Thoracic aorta (tissue), 2 donors: Measurements from ENCODE around the gene RASL10A. TPM values are rescaled to one million over a fixed set of nuclear protein-coding genes. Genes with fewer than 3 reads are reported as not detected.

Experiments
- ATAC-seq: fragments of 150-250 bp; one replicate; pipeline ENCODE4 v1.8.0; 2017; ENCODE audit warnings: low read depth; ENCODE audit not compliant: insufficient number of reproducible peaks, low FRiP score
- DNase-seq: peaks from one replicate; pipeline ENCODE4 v3.0.0-alpha.2; 2020; ENCODE audit warnings: low spot score
- H3K27ac ChIP-seq, 2 donors: fragments of 200-600 bp; sonication (generic); 1 replicate in 1 of 2; 2 replicates in 1 of 2; pipeline ENCODE4 v1.5.1; 2016; ENCODE audit warnings: mild to moderate bottlenecking in 2 of 2, moderate library complexity in 2 of 2
- H3K27me3 ChIP-seq: fragments of 200-600 bp; sonication (generic); replicated peaks from 2 replicates; pipeline ENCODE4 v1.6.0; 2016; ENCODE audit warnings: mild to moderate bottlenecking; ENCODE audit not compliant: insufficient read depth
- H3K36me3 ChIP-seq: fragments of 200-600 bp; sonication (generic); one replicate; pipeline ENCODE4 v1.5.1; 2016
- H3K4me1 ChIP-seq, 2 donors: fragments of 200-600 bp; sonication (generic); 1 replicate in 1 of 2; 2 replicates in 1 of 2; pipeline versions ENCODE4 v1.5.1 to v1.6.0; 2016; ENCODE audit warnings: low read depth in 2 of 2, mild to moderate bottlenecking in 1 of 2; ENCODE audit not compliant: control insufficient read depth in 1 of 2
- H3K4me3 ChIP-seq: fragments of 200-600 bp; sonication (generic); 2 replicates; pipeline ENCODE4 v1.5.1; 2016; ENCODE audit warnings: mild to moderate bottlenecking
- H3K9me3 ChIP-seq: fragments of 200-600 bp; sonication (generic); 2 replicates; pipeline ENCODE4 v1.5.1; 2016
- total RNA-seq, 2 donors: library from RNA; depleted of rRNA; stranded (reverse); fragments of >200 nt; gene quantifications; one replicate each; pipeline versions ENCODE4 v1.1.0 to v1.2.3, GENCODE V29; 2016
- TF ChIP-seq, protein P1 (sequence below): fragments of 200-600 bp; sonication (generic); IDR thresholded peaks from one replicate; pipeline ENCODE4 v1.5.1; 2019; ENCODE audit warnings: antibody characterized with exemption

The RASL10A gene
- total RNA-seq, 2 donors from 2014 or later = 3.4 to 4.1 TPM

- H3K4me3 ChIP-seq = no peak overlapping the region
- peaks cover 0 to 4% of the 10 kb centered on the region in 2 donors for H3K4me1 ChIP-seq
- H3K36me3 ChIP-seq = peaks cover 23% of the 10 kb centered on the region
- no peak overlapping the region for H3K27ac ChIP-seq
- H3K27me3 ChIP-seq = no peaks in the 10 kb centered on the region
- TF ChIP-seq, protein P1, sequence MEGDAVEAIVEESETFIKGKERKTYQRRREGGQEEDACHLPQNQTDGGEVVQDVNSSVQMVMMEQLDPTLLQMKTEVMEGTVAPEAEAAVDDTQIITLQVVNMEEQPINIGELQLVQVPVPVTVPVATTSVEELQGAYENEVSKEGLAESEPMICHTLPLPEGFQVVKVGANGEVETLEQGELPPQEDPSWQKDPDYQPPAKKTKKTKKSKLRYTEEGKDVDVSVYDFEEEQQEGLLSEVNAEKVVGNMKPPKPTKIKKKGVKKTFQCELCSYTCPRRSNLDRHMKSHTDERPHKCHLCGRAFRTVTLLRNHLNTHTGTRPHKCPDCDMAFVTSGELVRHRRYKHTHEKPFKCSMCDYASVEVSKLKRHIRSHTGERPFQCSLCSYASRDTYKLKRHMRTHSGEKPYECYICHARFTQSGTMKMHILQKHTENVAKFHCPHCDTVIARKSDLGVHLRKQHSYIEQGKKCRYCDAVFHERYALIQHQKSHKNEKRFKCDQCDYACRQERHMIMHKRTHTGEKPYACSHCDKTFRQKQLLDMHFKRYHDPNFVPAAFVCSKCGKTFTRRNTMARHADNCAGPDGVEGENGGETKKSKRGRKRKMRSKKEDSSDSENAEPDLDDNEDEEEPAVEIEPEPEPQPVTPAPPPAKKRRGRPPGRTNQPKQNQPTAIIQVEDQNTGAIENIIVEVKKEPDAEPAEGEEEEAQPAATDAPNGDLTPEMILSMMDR = no peak
- DNase-seq (no peak), ATAC-seq (no peak)
- H3K9me3 ChIP-seq = no peaks in the 10 kb centered on the region
These were observed 15.3 kb upstream of the RASL10A start for GRCh38 chr22:29330753-29331152.

DNA sequence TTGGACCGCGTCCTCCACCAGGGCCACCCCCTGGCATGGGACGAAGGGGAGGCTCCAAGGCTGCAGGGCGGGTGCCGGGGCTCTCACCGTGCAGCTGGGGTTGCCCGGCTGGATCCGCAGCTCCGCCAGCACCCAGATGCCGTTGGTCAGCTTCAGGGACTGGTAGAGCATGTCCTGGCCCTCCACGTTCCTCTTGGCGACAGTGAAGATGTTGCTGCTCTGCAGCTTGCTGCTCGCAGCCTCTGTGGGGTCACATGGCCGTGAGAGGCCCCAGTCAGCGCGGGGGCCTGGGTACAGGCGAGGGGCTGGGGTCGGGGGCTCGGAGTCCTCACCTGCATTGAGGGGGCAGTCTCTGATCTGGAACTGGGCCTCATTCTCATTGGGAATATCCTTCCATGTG is 14.8 kb upstream of the RASL10A start:
- Histone ChIP-seq H3K4me3 (no peak overlapping the region), H3K4me1 (peaks cover 0 to 5% of the 10 kb centered on the region in 2 donors), H3K36me3 (peaks cover 23% of the 10 kb centered on the region), H3K9me3 (no peaks in the 10 kb centered on the region), H3K27ac (no peak overlapping the region), H3K27me3 (no peaks in the 10 kb centered on the region)
- TF ChIP-seq, protein P1 = no peak
- DNase-seq (no peak), ATAC-seq (no peak)

- no peak for ATAC-seq
- no peaks in the 10 kb centered on the region for H3K27me3 ChIP-seq
- H3K36me3 ChIP-seq = peaks cover 23% of the 10 kb centered on the region
- no peak overlapping the region for H3K4me3 ChIP-seq
- H3K27ac ChIP-seq = no peak overlapping the region
- DNase-seq = no peak
- TF ChIP-seq, protein P1 = no peak
- H3K9me3 ChIP-seq = no peaks in the 10 kb centered on the region
- H3K4me1 ChIP-seq = peaks cover 0 to 5% of the 10 kb centered on the region in 2 donors
These were observed 14.1 kb upstream of the RASL10A start for GRCh38 chr22:29329581-29329980.

- TF ChIP-seq, protein P1 = no peak
- DNase-seq = no peak
- H3K27ac ChIP-seq = no peak overlapping the region
These were observed 13.3 kb upstream of the RASL10A start for GRCh38 chr22:29328566-29329500.

GRCh38 chr22:29328055-29328454 is 12.6 kb upstream of the RASL10A start:
- H3K27ac ChIP-seq = no peak overlapping the region
- DNase-seq (no peak), ATAC-seq (no peak)

More at GRCh38 chr22:29328566-29329500, 13.3 kb upstream of the RASL10A start:
- peaks cover 23% of the 10 kb centered on the region for H3K36me3 ChIP-seq
- no peaks in the 10 kb centered on the region for H3K9me3 ChIP-seq
- no peak overlapping the region for H3K4me3 ChIP-seq
- H3K4me1 ChIP-seq = peaks cover 0 to 5% of the 10 kb centered on the region in 2 donors
- no peak for ATAC-seq
- no peaks in the 10 kb centered on the region for H3K27me3 ChIP-seq

More at GRCh38 chr22:29328055-29328454, 12.6 kb upstream of the RASL10A start:
- H3K27me3 ChIP-seq = no peaks in the 10 kb centered on the region
- peaks cover 23% of the 10 kb centered on the region for H3K36me3 ChIP-seq
- no peak overlapping the region for H3K4me3 ChIP-seq
- H3K9me3 ChIP-seq = no peaks in the 10 kb centered on the region
- TF ChIP-seq, protein P1 = no peak
- peaks cover 0 to 5% of the 10 kb centered on the region in 2 donors for H3K4me1 ChIP-seq
